Breast epithelium (tissue), 3 donors: ENCODE measurements around the gene SMAD6.

ENCODE experiments used
- CTCF ChIP-seq, 3 donors: fragments of 450-650 bp; IDR thresholded peaks; one replicate each; pipeline ENCODE4 v1.5.1; 2016 to 2017; ENCODE audit warnings: antibody characterized with exemption in 3 of 3, mild to moderate bottlenecking in 3 of 3, moderate library complexity in 3 of 3
- POLR2A ChIP-seq: fragments of 450-650 bp; IDR thresholded peaks from one replicate; pipeline ENCODE4 v1.6.1; 2016; ENCODE audit warnings: antibody characterized with exemption, mild to moderate bottlenecking, moderate library complexity

- no peak for TF ChIP-seq CTCF (IDR thresholded peaks at IDR 0.05)
- no peak for TF ChIP-seq POLR2A
These were observed 16.3 kb upstream of the SMAD6 start for GRCh38 chr15:66685638-66686150.
